Kasumi-1 (cell line): ENCODE data around the gene GJA10.
"Not testable (repeated sequence)": the region's sequence is repeated elsewhere in the genome, so short reads cannot be mapped to it uniquely, and the experiment has no call there.

ENCODE experiments used
- DNase-seq, 2 experiments: peaks; one replicate each; lab custom pipeline; 2025; lab: John Stamatoyannopoulos, UW

The GJA10 gene

DNA sequence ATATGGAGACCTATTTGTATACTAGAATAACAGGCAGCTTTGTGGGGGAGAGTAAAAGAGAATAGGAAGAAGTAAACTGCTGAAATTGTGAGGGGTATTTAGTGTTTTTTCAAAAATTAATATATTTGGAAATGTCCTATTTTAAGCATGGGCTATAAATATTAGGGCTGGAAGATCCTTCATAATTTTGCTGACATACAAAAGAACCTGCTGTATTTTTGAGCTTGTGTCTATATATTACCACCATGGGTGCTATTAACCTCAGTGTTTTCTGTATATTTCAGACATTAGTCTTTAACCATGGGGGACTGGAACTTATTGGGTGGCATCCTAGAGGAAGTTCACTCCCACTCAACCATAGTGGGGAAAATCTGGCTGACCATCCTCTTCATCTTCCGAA is at the start of gene GJA10:
Gene GJA10 (plus strand): TSS at position 301 of the 400 bp plus-strand sequence. CDS start 0 bp downstream, at position 301.
- DNase-seq, result no peak

DNA sequence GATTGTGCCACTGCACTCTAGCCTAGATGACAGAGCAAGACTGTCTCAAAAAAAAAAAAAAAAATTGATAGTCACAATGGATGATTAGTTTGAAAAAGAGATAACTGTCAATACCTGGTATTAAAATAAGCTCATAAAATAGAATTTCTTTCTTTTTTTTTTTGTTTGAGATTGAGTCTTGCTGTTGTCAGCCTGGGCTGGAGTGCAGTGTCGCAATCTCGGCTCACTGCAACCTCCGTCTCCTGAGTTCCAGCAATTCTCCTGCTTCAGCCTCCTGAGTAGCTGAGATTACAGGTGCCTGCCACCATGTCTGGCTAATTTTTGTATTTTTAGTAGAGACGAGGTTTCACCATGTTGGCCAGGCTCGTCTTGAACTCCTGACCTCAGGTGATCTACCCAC is 46.8 kb upstream of the GJA10 start:
- not testable (repeated sequence) for DNase-seq

DNA sequence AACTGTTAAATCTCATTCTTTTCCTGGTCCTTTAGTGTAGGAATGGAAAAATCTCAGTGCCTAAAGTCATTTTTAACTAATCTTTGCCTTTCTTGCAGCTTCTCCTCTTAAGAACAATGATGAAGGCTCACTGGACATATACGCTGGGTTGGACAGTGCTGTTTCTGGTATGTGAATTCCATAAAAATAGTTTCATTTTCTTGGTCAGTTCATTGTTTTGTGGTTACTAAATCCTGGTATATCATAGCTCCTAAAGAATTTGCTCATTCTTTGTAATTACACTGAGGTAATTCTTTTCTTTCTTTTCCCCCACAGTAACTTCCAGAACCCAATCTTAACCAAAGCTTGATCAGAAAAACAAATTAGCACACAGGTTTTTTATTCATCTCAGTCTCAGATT is 41.2 kb upstream of the GJA10 start:
- no peak for DNase-seq

DNA sequence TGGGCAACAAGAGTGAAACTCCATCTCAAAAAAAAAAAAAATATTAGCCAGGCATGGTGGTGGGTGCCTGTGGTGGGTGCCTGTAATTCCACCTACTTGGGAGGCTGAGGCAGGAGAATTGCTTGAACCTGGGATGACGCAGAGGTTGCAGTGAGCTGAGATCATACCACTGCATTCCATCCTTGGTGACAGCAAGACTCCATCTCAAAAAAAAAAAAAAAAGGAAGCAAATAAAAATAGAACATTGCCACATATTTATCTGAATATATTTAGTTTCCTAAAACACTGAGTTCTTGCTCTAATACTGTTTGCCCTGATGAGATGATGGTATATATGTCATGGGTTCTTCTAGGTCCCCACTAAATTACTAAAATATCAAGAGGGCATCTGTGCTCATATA is 36.2 kb upstream of the GJA10 start:
- no peak for DNase-seq

DNA sequence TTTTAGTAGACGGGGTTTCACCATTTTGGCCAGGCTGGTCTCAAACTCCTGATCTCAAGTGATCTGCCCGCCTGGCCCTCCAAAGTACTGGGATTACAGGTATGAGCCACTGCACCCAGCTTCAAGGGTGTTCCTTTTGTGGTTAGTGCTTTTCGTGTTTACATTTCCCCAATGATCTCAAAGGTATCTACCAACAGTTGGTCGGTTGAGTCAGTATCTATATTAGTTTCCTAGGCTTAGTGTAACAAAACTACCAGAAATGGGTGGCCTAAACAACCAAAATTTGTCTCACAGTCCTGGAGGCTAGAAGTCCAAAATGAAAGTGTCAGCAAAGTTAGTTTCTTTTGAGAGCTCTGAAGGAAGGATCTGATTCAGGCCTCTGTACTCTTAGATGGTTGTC is 34.5 kb upstream of the GJA10 start:
- DNase-seq, result no peak

DNA sequence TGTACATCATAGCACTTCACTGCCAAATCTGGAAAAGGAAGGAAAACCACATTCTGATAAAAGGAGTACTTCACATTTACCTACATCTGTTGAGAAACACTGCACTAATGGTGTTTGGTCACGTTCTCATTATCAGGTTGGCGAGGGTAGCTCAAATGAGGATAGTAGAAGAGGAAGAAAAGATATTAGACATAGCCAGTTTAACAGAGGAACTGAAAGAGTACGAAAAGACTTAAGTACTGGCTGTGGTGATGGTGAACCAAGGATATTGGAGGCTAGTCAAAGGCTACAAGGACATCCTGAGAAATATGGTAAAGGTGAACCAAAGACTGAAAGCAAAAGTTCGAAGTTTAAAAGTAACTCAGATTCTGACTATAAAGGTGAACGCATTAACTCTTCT is 32.0 kb upstream of the GJA10 start:
- DNase-seq, result no peak

DNA sequence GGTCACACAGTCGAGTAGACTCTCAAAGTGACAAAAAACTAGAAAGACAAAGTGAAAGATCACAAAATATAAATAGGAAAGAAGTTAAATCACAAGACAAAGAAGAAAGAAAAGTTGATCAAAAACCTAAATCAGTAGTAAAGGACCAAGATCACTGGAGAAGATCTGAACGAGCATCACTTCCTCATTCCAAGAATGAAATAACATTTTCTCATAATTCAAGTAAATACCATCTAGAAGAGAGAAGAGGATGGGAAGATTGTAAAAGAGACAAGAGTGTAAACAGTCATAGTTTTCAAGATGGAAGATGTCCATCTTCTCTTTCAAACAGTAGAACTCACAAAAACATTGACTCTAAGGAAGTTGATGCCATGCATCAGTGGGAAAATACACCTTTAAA is 31.6 kb upstream of the GJA10 start:
- no peak for DNase-seq

DNA sequence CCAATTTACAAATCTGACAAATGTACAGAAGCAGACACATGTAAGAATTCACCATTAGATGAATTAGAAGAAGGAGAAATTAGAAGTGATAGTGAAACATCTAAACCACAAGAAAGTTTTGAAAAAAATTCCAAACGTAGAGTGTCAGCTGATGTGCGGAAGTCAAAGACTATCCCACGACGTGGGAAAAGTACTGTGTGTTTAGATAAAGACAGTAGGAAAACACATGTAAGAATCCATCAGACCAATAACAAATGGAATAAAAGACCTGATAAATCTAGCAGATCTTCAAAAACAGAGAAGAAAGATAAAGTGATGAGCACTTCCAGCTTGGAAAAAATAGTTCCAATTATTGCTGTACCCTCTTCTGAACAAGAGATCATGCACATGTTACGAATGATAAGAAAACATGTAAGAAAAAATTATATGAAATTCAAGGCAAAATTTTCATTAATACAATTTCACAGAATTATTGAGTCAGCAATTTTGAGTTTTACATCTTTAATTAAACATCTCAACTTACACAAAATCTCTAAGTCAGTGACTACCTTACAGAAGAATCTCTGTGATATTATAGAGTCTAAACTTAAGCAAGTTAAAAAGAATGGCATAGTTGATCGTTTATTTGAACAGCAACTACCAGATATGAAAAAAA is 28.1 kb upstream of the GJA10 start:
- DNase-seq, result no peak

DNA sequence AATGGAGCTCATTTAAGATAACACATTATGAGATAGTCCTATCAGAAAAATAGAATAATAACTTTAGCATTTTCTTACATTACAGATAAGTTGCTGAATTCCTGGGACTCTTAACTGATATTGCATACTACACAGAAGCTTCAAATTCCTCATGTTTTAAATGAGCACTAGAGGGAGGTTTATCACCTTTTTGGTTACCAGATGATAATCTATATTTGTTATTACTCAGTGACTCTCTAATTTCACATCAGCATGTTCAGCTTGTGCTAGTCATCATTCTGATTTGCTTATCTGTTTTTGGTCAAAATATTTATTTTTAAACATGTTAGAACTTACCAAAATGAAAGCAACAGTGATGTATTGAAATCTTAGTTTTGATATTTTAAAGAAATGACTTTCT is 20.5 kb upstream of the GJA10 start:
- DNase-seq, result no peak

DNA sequence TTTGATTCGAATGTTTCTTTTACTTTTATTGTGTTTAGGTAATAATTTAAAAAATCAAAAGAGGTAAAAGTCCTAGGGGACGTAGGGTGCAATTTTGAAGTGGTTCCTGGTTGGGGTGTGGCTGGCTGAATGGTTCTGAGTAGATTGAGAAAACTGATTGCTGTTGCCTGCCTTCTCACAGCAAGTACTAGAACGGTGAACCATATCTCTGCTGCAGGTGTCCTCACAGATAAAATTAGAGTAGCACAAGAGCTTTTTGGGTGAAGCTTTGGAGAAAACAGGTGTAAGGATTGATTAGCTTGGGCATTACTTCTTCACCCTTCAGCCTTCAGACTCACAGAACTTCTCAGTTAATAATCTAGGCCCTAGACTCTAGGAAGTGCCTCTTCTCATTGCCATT is 19.8 kb upstream of the GJA10 start:
- DNase-seq, result no peak

DNA sequence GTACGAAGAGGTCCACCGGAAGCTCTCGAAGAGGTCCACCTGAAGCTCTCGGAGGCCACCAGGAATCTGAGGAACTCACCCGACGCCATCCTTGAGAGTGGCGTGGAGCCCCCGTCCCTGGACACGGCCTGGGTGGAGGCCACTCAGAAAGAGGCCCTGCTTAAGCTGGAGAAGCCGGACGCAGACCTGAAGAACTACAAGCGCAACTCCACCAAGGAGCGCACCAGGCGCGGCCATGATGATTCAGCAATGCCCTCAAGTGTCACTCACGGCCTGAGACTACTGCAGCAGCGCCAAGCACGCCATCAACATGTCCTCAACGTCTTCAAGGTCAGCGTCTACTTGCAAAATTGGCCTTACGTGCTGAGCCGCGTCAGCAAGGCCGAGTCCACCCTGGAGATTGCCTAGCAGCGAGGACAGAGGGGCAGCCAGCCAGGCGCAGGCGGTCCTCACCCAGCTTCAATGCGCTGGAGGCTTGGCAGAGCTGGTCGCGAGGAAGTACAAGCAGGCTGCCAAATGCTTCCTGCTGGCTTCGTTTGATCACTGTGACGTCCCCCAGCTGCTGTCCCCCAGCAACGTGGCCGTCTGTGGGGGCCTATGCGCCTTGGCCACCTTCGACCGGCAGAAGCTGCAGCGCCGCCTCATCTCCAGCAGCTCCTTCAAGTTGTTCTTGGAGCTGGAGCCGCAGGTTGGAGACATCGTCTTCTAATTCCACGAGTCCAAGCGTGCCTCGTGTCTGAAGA is 7.7 kb upstream of the GJA10 start:
- no peak for DNase-seq

DNA sequence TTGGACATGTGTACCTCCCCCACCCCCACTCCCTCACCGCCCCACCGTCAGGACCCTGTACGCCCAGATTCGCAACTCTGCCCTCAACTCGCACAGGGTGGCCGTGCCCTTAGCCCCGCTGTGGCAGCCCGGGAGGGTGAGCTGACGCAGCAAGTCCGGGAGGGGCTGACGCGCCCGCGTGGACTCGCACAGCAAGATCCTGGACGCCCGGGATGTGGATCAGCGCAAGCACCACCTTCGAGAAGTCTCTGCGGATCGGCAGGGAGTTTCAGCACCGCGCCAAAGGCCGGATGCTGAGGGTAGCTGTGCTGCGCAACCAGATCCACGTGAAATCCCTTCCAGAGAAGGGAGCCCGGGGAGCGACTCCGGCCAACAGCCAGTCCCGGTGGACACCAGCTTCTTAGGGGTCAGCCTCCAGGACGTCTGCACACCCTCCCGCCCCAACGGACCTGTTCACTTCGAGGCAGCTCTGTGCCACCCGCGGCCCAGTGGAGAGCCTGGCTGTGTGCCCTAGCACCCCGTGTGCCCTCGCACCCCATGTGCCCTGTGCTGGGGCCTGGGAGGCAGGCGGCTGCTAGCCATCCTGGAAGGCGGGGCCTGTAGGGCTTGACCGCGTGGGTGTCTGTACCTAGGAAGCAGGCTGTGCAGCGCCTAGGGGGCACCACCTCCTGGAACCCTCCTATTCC is 6.7 kb upstream of the GJA10 start:
- no peak for DNase-seq

DNA sequence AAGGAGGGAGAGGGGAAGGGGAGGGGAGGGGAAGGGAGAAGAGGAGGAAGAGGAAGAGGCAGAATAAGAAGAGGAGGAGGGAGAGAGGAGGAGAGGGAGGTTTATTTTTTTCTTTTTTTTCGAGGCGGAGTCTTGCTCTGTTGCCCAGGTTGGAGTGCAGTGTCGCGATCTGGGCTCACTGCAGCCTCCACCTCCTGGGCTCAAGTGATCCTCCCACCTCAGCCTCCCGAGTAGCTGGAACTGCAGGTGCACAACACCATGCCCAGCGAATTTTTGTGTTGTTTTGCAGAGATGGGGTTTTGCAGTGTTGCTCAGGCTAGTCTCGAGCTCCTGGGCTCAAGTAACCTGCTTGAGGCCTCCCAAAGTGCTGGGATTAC is 6.1 kb upstream of the GJA10 start:
- DNase-seq, result no peak

DNA sequence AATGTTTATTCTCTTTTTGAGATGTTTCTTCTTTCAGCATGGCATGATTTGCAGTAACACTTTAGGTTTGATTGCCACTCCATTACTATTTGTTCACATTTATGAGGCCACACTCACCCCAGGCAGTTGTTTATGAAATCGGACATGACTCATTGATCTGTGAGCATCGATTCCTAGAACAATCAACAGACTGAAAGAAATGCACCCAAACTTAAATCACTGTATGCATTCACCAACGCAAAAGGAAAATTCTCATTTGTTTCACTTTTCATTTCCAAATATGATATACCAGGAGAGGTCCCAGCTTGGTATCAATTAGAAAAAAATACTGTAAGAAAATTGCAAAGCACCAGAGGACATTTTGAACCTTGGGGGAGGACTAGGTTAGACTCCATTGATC is 5.4 kb upstream of the GJA10 start:
- no peak for DNase-seq

DNA sequence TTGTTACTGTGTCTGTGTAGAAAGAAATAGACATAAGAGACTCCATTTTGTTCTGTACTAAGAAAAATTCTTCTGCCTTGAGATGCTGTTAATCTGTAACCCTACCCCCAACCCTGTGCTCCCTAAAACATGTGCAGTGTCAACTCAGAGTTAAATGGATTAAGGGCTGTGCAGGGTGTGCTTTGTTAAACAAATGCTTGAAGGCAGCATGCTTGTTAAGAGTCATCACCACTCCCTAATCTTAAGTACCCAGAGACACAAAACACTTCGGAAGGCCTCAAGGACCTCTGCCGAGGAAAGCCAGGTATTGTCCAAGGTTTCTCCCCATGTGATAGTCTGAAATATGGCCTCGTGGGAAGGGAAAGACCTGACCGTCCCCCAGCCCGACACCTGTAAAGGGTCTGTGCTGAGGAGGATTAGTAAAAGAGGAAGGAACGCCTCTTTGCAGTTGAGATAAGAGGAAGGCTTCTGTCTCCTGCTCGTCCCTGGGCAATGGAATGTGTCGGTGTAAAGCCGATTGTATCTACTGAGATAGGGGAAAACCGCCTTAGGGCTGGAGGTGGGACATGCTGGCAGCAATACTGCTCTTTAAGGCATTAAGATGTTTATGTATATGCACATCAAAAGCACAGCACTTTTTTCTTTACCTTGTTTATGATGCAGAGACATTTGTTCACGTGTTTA is 3.3 kb upstream of the GJA10 start:
- not testable (repeated sequence) for DNase-seq

DNA sequence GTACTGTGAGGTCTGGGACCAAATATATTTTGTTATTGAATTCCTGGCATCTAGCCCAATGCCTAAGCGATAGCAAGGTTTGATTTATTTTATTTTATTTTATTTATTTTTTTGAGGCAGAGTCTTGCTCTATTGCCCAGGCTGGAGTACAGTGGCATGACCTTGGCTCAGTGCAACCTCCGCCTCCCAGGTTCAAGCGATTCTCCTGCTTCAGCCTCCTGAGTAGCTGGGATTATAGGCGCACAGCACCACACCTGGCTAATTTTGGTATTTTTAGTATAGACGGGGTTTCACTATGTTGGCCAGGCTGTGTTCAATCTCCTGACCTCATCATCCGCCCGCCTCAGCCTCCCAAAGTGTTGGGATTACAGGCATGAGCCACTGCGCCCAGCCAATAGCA is 1.7 kb upstream of the GJA10 start:
- DNase-seq, result not testable (repeated sequence)

DNA sequence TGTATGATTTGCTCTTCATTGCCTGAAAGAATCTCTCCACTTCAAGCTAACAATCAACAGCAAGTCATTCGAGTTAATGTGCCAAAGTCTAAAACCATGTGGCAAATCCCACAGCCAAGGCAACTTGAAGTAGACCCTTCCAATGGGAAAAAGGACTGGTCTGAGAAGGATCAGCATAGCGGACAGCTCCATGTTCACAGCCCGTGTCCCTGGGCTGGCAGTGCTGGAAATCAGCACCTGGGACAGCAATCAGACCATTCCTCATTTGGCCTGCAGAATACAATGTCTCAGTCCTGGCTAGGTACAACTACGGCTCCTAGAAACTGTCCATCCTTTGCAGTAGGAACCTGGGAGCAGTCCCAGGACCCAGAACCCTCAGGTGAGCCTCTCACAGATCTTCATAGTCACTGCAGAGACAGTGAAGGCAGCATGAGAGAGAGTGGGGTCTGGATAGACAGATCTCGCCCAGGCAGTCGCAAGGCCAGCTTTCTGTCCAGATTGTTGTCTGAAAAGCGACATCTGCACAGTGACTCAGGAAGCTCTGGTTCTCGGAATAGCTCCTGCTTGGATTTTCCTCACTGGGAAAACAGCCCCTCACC is 1.1 kb downstream of the GJA10 start:
- peak; percentile 61 to 69 for DNase-seq

DNA sequence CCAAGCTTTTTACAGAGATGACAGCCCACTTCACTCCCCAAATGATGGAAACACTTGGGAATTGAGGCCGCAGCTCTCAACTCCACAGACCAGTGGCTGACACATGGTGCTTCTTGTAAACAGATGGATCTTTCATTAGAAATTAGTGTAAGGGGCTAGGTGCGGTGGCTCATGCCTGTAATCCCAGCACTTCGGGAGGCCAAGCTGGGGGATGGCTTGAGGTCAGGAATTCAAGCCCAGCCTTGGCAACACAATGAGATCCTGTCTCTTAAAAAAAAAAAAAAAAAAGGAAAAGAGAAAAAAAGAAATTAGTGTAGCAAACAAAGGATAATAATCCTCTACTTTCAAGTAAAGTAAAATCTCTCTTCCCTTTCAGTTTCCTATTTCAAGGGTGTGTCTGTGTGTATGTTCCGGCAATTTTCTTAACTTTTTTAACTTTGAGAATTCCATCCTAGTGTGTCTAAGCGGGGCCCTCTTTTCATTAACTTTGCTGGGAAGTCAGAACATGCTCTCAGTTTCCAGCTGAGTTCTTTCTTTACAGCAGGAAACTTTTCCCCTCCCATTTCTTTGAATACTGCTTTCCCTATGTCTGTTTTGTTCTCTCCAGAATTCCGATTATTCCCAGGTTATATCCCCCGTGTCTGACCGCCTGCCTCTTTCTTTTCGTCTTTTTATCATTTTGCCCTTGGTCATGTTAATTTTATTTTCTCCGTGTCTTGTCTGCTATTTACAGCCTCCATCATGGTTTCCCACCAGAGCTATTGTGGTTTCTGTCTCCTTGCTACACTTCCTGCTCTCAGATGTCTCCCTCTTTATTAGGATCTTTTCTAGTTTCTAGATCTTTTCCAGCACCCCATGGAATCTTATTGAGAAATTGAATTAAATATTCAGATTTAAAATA is 16.0 kb downstream of the GJA10 start:
- not testable (repeated sequence) for DNase-seq

DNA sequence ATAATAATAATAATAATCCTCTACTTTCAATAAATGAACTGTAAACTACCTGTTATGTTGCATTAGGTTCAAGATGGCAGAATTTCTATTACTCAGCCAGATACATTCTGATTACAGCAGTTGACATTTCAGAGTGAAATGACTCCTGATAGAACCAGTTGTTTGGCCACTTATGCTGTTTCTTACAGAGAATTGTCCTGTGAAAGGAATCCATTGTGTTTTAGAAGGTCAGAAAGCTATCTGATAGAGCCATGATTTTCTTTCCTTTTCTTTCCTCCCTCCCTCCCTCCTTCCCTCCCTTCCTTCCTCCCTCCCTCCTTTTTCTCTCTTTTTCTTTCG is 16.6 kb downstream of the GJA10 start:
- DNase-seq, result peak in 1 of 2 experiments; percentile 14

DNA sequence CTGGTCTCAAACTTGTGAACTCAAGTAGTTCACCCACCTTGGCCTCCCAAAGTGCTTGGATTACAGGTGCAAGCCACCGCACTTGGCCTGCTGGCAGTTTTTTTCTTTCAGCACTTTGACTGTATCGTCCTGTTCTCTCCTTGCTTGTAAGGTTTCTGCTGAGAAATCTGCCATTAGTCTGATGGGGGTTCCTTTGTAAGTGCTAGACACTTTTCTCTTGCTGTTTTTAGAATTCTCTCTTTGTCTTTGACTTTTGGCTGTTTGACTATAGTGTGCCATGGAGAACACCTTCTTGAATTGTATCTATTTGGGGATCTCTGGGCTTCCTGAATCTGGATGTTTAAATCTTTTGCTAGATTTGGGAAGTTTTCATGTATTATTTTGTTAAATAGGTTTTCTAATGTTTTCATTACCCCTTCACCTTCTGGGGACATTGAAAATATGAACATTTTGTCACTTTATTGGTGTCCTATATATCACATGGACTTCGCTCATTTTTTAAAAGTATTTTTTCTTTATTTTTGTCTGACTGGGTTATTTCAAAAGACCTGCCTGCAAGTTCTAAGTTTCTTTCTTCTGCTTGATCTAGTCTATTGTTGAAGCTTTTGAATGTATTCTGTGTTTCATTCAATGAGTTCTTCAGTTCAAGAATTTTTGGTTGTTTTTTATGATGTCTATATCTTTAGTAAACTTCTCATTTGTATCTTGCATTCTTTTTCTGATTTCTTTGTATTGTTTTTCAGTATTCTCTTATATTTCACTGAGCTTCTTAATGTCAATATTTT is 22.1 kb downstream of the GJA10 start:
- DNase-seq, result no peak

DNA sequence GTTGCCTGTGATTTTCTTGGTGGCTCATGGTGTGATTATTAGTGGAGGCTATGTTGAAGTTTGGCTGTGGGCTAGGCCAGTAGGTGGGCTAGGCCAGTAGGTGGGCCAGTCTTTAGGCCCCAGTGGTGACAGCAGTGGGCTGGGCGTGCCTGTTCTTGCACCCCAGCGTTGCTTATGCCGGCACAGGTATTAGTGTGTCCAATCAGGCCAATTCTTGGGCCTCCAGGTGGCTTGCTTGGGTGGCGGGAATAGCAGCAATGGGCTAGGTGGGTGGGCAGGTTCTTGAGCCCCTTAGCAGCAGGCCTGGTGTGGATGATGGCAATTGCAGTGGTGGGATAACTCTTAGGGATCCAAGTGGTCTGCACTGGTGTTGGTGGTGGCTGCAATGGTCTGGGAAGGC is 22.9 kb downstream of the GJA10 start:
- DNase-seq, result no peak
